HepG2 (cell line): Measurements from ENCODE around the gene PHF23. TPM values are rescaled to one million over a fixed set of nuclear protein-coding genes. Genes with fewer than 3 reads are reported as not detected.

Experiments
- ATAC-seq: fragments of 200-7000 bp; cut with Tn5 transposase; 3 replicates; pipeline ENCODE4 v1.9.1; 2020; ENCODE audit warnings: mild to moderate bottlenecking, moderate library complexity
- BruUV-seq: library from RNA; stranded (reverse); fragments of 400-500 nt; replicated peaks from 2 replicates; lab custom pipeline; 2021; lab: Mats Ljungman, UMichigan
- CTCF ChIA-PET: fragments of 300-600 bp; formaldehyde crosslinking; extraction: SDS; loops from one replicate; lab custom pipeline; 2021; ENCODE audit warnings: low total read pairs, inconsistent platforms, low intra/inter-chr PET ratio; lab: Yijun Ruan, JAX
- POLR2A ChIA-PET: fragments of 350-600 bp; sonication (Branson Sonifier 250); formaldehyde crosslinking; loops from one replicate; lab custom pipeline; 2020; ENCODE audit warnings: antibody characterized with exemption, inconsistent platforms; lab: Yijun Ruan, JAX
- DNase-seq: peaks from one replicate; pipeline ENCODE4 v3.0.0-alpha.2; 2015; ENCODE audit warnings: low spot score
- FAIRE-seq: peaks from 3 replicates; lab custom pipeline; 2011; peaks lifted over from hg19 to GRCh38; lab: Jason Lieb, UNC
- H2AFZ ChIP-seq: one replicate; pipeline ENCODE4 v1.6.1; 2011; ENCODE audit warnings: low read length, inconsistent platforms
- H3K27ac ChIP-seq: fragments of 300-600 bp; 3 replicates; pipeline ENCODE4 v1.8.0; 2011; ENCODE audit warnings: mixed run types, mild to moderate bottlenecking, mixed read lengths, low read length, inconsistent platforms; ENCODE audit not compliant: insufficient read depth; ENCODE audit errors: extremely low read length
- H3K27me3 ChIP-seq, 2 experiments: fragments of 200-600 bp in 1 of 2; 2 replicates in 1 of 2; 3 replicates in 1 of 2; pipeline versions ENCODE4 v1.6.0 to v1.8.0; 2011; ENCODE audit warnings: low read length in 2 of 2, mild to moderate bottlenecking in 2 of 2, moderate library complexity in 2 of 2, inconsistent platforms in 1 of 2; ENCODE audit not compliant: insufficient read depth in 2 of 2, control insufficient read depth in 1 of 2
- H3K36me3 ChIP-seq, 2 experiments: fragments of 200-600 bp in 1 of 2; replicated peaks in 1 of 2; 2 replicates in 1 of 2; 3 replicates in 1 of 2; pipeline versions ENCODE4 v1.5.1 to v1.8.0; 2011; ENCODE audit warnings: low read length in 2 of 2, inconsistent platforms in 1 of 2; ENCODE audit not compliant: insufficient read depth in 2 of 2, control insufficient read depth in 1 of 2
- H3K4me1 ChIP-seq: 2 replicates; pipeline ENCODE4 v1.5.1; 2012; ENCODE audit warnings: low read length, inconsistent platforms; ENCODE audit not compliant: insufficient read depth
- H3K4me2 ChIP-seq: 2 replicates; pipeline ENCODE4 v1.6.0; 2011; ENCODE audit warnings: low read depth, low read length, inconsistent platforms
- H3K4me3 ChIP-seq, 3 experiments: fragments of 200-600 bp in 1 of 3; sonication (generic), shearing (Covaris generic) in 1 of 3; replicated peaks in 1 of 3; 2 replicates each; pipeline ENCODE4 v1.5.1; 2011 to 2016; ENCODE audit warnings: low read length in 3 of 3, inconsistent platforms in 2 of 3, low read depth in 2 of 3, mild to moderate bottlenecking in 2 of 3, control low read depth in 1 of 3, mixed read lengths in 1 of 3; ENCODE audit not compliant: insufficient read depth in 1 of 3
- H3K79me2 ChIP-seq: one replicate; pipeline ENCODE4 v1.6.1; 2011; ENCODE audit warnings: low read length, inconsistent platforms; ENCODE audit not compliant: insufficient read depth
- H3K9ac ChIP-seq: 2 replicates; pipeline ENCODE4 v1.6.0; 2011; ENCODE audit warnings: mild to moderate bottlenecking, low read depth, low read length, inconsistent platforms; ENCODE audit not compliant: insufficient read depth
- H3K9me3 ChIP-seq: 2 replicates; pipeline ENCODE4 v1.5.1; 2012; ENCODE audit warnings: mild to moderate bottlenecking, low read length
- H4K20me1 ChIP-seq: 2 replicates; pipeline ENCODE4 v1.6.0; 2011; ENCODE audit warnings: inconsistent platforms, mild to moderate bottlenecking, low read length, moderate library complexity; ENCODE audit not compliant: insufficient read depth
- AGO1 ChIP-seq: fragments of 200-400 bp; formaldehyde crosslinking; IDR thresholded peaks from 2 replicates; pipeline ENCODE4 v1.6.1; 2017; ENCODE audit warnings: mild to moderate bottlenecking, low read depth, low read length, moderate library complexity; ENCODE audit not compliant: poor library complexity, severe bottlenecking
- DPF2 ChIP-seq: sonication (generic); formaldehyde crosslinking; IDR thresholded peaks from 2 replicates; pipeline ENCODE4 v1.4.0; 2020; ENCODE audit warnings: mild to moderate bottlenecking, low read depth, missing genetic modification reagents, borderline replicate concordance
- EED ChIP-seq: sonication (generic); formaldehyde crosslinking; IDR thresholded peaks from 2 replicates; pipeline ENCODE4 v1.5.0; 2020; ENCODE audit warnings: mild to moderate bottlenecking, missing genetic modification reagents
- WIZ ChIP-seq: sonication (generic); formaldehyde crosslinking; IDR thresholded peaks from 2 replicates; pipeline ENCODE4 v1.5.1; 2020; ENCODE audit warnings: mild to moderate bottlenecking, missing genetic modification reagents
- YEATS4 ChIP-seq: sonication (generic); formaldehyde crosslinking; IDR thresholded peaks from 2 replicates; pipeline ENCODE4 v1.4.0; 2020; ENCODE audit warnings: missing genetic modification reagents, borderline replicate concordance
- YY1 ChIP-seq: IDR thresholded peaks from 2 replicates; pipeline ENCODE4 v1.6.1; 2011; ENCODE audit warnings: low read length, low read depth, moderate library complexity, mild to moderate bottlenecking; ENCODE audit not compliant: insufficient read depth, insufficient replicate concordance
- ZEB1 ChIP-seq: IDR thresholded peaks from 2 replicates; pipeline ENCODE4 v1.6.1; 2012; ENCODE audit warnings: mild to moderate bottlenecking, low read depth, inconsistent platforms; ENCODE audit not compliant: insufficient replicate concordance
- WGBS: methylation state at CpG from one replicate; pipeline ENCODE4 v1.1.6; 2017; ENCODE audit warnings: low lambda C conversion rate; 5-methylcytosine and 5-hydroxymethylcytosine counted together
- in situ Hi-C: cut with HindIII; loops from 2 replicates; pipeline ENCODE4 v1.10.0; 2017; ENCODE audit warnings: low pct_unique_long_range_greater_than_20kb; ENCODE audit not compliant: extremely low pct_ligation_motif_present
- intact Hi-C: fragments of 100-400 bp; cut with micrococcal nuclease; formaldehyde crosslinking; loops from one replicate; pipeline ENCODE4 v1.10.0; 2022; ENCODE audit not compliant: unreplicated experiment
- polyA plus RNA-seq, 8 experiments: library from polyadenylated mRNA; depleted of rRNA in 3 of 8; stranded (reverse) in 7 of 8; unstranded in 1 of 8; fragments of >200 nt; fragmentation: Illumina TruSeq in 4 of 8; extraction: Trizol in 4 of 8; gene quantifications; 2 replicates each; pipeline versions ENCODE4 v1.2.1 to v1.2.3, GENCODE V29; 2011 to 2016; ENCODE audit warnings: low read depth in 4 of 8, missing spikeins in 1 of 8, mixed read lengths in 1 of 8; ENCODE audit not compliant: insufficient read depth in 1 of 8
- total RNA-seq, 5 experiments: library from RNA; depleted of rRNA; stranded (reverse); fragments of >200 nt; fragmentation: Illumina TruSeq; extraction: Trizol; gene quantifications; 2 replicates each; pipeline ENCODE4 v1.2.3, GENCODE V29; 2016; ENCODE audit warnings: low read depth in 1 of 5
- TF ChIP-seq, protein P1 (sequence below): sonication (generic); formaldehyde crosslinking; conservative IDR thresholded peaks from 2 replicates; pipeline ENCODE4 v1.8.0; 2022; ENCODE audit warnings: missing genetic modification reagents
- TF ChIP-seq, protein P2 (sequence below): sonication (generic); formaldehyde crosslinking; IDR thresholded peaks from 2 replicates; pipeline ENCODE4 v1.4.0; 2020; ENCODE audit warnings: mild to moderate bottlenecking, low read depth, missing genetic modification reagents
- TF ChIP-seq, protein P3 (sequence below): sonication (generic); formaldehyde crosslinking; IDR thresholded peaks from 2 replicates; pipeline ENCODE4 v1.4.0; 2020; ENCODE audit warnings: mild to moderate bottlenecking, missing genetic modification reagents, borderline replicate concordance

The PHF23 gene
- total and polyA plus RNA-seq, 2 of the 13 experiments (the other 11 are each of a cell fraction or from before 2014, with no cell fraction given), result 27.6 to 33.2 TPM

DNA sequence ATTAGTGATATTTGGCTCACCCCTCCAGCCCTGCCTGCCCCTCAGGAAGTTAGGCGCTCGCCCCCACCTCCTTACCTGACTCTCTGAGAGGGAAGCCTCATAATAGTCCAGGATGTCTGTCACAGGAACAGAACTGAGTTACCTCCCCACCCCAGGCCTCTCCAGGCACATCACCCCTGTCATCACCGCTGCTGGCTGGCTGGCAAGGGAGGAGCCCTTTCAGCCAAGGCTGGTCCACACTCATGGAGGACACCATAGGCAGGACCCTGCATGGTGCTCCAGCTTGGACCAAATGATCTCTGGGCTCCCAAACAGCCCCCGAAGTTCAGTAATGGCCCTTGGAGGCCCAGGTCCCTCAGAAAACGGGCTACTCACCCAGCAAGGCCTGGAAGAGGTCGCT is 21.1 kb downstream of the PHF23 start:
- ATAC-seq, result no peak
- BruUV-seq, result no TSS peak
- Histone ChIP-seq H3K9ac (no peak overlapping the region), H3K27me3 (peaks cover 0 to 4% of the 10 kb centered on the region in 2 experiments; a peak in 2 of 5 replicates), H3K4me3 (peak overlapping the region in 1 of 3 experiments; percentile 90; a peak in 1 of 6 replicates), H3K36me3 (peaks cover 5 to 23% of the 10 kb centered on the region in 2 experiments; a peak in 4 of 5 replicates), H2AFZ (no peak overlapping the region), H3K4me2 (peak overlapping the region; percentile 99), H3K9me3 (no peaks in the 10 kb centered on the region), H3K4me1 (peaks cover 75% of the 10 kb centered on the region), H4K20me1 (peaks cover 10% of the 10 kb centered on the region; the same call in 1 of the 2 replicates), H3K27ac (no peak overlapping the region)
- CTCF ChIA-PET, result no interaction called here
- no peak for DNase-seq
- intact Hi-C loops (no loop called here), in situ Hi-C loops (loop anchor here (5.0 kb wide), 1 partner anchor 41 kb away; the partner anchor contains the start of gene ASGR1)
- no peak for FAIRE-seq
- TF ChIP-seq WIZ (CRISPR knock-in tag) (no peak), YEATS4 (CRISPR knock-in tag) (no peak), YY1 (no peak), ZEB1 (no peak), EED (CRISPR knock-in tag) (no peak), DPF2 (no peak), AGO1 (peak; percentile 31)
- TF ChIP-seq, protein P1, sequence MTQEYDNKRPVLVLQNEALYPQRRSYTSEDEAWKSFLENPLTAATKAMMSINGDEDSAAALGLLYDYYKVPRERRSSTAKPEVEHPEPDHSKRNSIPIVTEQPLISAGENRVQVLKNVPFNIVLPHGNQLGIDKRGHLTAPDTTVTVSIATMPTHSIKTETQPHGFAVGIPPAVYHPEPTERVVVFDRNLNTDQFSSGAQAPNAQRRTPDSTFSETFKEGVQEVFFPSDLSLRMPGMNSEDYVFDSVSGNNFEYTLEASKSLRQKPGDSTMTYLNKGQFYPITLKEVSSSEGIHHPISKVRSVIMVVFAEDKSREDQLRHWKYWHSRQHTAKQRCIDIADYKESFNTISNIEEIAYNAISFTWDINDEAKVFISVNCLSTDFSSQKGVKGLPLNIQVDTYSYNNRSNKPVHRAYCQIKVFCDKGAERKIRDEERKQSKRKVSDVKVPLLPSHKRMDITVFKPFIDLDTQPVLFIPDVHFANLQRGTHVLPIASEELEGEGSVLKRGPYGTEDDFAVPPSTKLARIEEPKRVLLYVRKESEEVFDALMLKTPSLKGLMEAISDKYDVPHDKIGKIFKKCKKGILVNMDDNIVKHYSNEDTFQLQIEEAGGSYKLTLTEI (CRISPR knock-in tag), result no peak
- TF ChIP-seq, protein P2, sequence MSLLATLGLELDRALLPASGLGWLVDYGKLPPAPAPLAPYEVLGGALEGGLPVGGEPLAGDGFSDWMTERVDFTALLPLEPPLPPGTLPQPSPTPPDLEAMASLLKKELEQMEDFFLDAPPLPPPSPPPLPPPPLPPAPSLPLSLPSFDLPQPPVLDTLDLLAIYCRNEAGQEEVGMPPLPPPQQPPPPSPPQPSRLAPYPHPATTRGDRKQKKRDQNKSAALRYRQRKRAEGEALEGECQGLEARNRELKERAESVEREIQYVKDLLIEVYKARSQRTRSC (CRISPR knock-in tag), result no peak
- TF ChIP-seq, protein P3, sequence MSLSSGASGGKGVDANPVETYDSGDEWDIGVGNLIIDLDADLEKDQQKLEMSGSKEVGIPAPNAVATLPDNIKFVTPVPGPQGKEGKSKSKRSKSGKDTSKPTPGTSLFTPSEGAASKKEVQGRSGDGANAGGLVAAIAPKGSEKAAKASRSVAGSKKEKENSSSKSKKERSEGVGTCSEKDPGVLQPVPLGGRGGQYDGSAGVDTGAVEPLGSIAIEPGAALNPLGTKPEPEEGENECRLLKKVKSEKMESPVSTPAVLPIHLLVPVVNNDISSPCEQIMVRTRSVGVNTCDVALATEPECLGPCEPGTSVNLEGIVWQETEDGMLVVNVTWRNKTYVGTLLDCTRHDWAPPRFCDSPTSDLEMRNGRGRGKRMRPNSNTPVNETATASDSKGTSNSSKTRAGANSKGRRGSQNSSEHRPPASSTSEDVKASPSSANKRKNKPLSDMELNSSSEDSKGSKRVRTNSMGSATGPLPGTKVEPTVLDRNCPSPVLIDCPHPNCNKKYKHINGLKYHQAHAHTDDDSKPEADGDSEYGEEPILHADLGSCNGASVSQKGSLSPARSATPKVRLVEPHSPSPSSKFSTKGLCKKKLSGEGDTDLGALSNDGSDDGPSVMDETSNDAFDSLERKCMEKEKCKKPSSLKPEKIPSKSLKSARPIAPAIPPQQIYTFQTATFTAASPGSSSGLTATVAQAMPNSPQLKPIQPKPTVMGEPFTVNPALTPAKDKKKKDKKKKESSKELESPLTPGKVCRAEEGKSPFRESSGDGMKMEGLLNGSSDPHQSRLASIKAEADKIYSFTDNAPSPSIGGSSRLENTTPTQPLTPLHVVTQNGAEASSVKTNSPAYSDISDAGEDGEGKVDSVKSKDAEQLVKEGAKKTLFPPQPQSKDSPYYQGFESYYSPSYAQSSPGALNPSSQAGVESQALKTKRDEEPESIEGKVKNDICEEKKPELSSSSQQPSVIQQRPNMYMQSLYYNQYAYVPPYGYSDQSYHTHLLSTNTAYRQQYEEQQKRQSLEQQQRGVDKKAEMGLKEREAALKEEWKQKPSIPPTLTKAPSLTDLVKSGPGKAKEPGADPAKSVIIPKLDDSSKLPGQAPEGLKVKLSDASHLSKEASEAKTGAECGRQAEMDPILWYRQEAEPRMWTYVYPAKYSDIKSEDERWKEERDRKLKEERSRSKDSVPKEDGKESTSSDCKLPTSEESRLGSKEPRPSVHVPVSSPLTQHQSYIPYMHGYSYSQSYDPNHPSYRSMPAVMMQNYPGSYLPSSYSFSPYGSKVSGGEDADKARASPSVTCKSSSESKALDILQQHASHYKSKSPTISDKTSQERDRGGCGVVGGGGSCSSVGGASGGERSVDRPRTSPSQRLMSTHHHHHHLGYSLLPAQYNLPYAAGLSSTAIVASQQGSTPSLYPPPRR (CRISPR knock-in tag), result 0 out of 2 replicates have a peak, but pooled peaks have one; percentile 10
- TF ChIP-seq, all 625 proteins: peak for 2
- H3K79me2 ChIP-seq, result peaks cover 14% of the 10 kb centered on the region
- POLR2A ChIA-PET, result interaction anchor here (1.7 to 4.3 kb wide), 2 partner anchors 16 to 40 kb away, joined by 5 to 76 read pairs; partner anchors contain the start of genes ASGR1 and DVL2
- WGBS, result 46% methylated on average over 2 of the region's 6 CpGs
